ENCODE results near the gene PTPRD. TPM values are rescaled to one million over a fixed set of nuclear protein-coding genes. Genes with fewer than 3 reads are reported as not detected.
A peak's percentile ranks its signal among the peaks of the same experiment; 100 is the strongest.

The PTPRD gene
- total RNA-seq, 1 experiment from 2014 or later, result 69.6 TPM

GRCh38 chr9:9914174-9914573 lies 698.6 kb downstream of the PTPRD start:
- DNase-seq (ENCODE audit: low spot score), result peak; percentile 27
- H3K4me3 Mint-ChIP-seq, result no peak overlapping the region
- H3K27ac Mint-ChIP-seq, result no peak overlapping the region
- H3K4me1 Mint-ChIP-seq, result peaks cover 12% of the 10 kb centered on the region
- ChIA-PET POLR2A (no interaction called here), CTCF (interaction anchor here (0.5 to 3.8 kb wide), 12 partner anchors 10 to 123 kb away, joined by 3 to 28 read pairs (median 4); no protein-coding TSS in a partner anchor)
- peaks cover 23% of the 10 kb centered on the region for H3K9me3 Mint-ChIP-seq
- ATAC-seq, result peak; percentile 96
- H3K27me3 Mint-ChIP-seq (ENCODE audit: low read depth), result no peaks in the 10 kb centered on the region
- H3K36me3 Mint-ChIP-seq, result peaks cover 8% of the 10 kb centered on the region; the same call in 1 of the 2 replicates
- TF ChIP-seq ZNF317 (CRISPR knock-in tag; IDR thresholded peaks at IDR 0.05; ENCODE audit: borderline replicate concordance, low read depth) (no peak), SMAD4 (CRISPR knock-in tag; IDR thresholded peaks at IDR 0.05) (no peak), ERG (CRISPR knock-in tag; IDR thresholded peaks at IDR 0.05) (no peak), HMGA2 (CRISPR knock-in tag; IDR thresholded peaks at IDR 0.05) (no peak), NFATC4 (CRISPR knock-in tag; IDR thresholded peaks at IDR 0.05) (no peak), FOXK1 (CRISPR knock-in tag; IDR thresholded peaks at IDR 0.05) (no peak), IRF1 (CRISPR knock-in tag; IDR thresholded peaks at IDR 0.05) (no peak)
- TF ChIP-seq, protein P1, sequence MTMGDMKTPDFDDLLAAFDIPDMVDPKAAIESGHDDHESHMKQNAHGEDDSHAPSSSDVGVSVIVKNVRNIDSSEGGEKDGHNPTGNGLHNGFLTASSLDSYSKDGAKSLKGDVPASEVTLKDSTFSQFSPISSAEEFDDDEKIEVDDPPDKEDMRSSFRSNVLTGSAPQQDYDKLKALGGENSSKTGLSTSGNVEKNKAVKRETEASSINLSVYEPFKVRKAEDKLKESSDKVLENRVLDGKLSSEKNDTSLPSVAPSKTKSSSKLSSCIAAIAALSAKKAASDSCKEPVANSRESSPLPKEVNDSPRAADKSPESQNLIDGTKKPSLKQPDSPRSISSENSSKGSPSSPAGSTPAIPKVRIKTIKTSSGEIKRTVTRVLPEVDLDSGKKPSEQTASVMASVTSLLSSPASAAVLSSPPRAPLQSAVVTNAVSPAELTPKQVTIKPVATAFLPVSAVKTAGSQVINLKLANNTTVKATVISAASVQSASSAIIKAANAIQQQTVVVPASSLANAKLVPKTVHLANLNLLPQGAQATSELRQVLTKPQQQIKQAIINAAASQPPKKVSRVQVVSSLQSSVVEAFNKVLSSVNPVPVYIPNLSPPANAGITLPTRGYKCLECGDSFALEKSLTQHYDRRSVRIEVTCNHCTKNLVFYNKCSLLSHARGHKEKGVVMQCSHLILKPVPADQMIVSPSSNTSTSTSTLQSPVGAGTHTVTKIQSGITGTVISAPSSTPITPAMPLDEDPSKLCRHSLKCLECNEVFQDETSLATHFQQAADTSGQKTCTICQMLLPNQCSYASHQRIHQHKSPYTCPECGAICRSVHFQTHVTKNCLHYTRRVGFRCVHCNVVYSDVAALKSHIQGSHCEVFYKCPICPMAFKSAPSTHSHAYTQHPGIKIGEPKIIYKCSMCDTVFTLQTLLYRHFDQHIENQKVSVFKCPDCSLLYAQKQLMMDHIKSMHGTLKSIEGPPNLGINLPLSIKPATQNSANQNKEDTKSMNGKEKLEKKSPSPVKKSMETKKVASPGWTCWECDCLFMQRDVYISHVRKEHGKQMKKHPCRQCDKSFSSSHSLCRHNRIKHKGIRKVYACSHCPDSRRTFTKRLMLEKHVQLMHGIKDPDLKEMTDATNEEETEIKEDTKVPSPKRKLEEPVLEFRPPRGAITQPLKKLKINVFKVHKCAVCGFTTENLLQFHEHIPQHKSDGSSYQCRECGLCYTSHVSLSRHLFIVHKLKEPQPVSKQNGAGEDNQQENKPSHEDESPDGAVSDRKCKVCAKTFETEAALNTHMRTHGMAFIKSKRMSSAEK (CRISPR knock-in tag; IDR thresholded peaks at IDR 0.05; ENCODE audit: borderline replicate concordance), result no peak
- TF ChIP-seq, protein P2, sequence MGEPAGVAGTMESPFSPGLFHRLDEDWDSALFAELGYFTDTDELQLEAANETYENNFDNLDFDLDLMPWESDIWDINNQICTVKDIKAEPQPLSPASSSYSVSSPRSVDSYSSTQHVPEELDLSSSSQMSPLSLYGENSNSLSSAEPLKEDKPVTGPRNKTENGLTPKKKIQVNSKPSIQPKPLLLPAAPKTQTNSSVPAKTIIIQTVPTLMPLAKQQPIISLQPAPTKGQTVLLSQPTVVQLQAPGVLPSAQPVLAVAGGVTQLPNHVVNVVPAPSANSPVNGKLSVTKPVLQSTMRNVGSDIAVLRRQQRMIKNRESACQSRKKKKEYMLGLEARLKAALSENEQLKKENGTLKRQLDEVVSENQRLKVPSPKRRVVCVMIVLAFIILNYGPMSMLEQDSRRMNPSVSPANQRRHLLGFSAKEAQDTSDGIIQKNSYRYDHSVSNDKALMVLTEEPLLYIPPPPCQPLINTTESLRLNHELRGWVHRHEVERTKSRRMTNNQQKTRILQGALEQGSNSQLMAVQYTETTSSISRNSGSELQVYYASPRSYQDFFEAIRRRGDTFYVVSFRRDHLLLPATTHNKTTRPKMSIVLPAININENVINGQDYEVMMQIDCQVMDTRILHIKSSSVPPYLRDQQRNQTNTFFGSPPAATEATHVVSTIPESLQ (CRISPR knock-in tag; IDR thresholded peaks at IDR 0.05), result no peak
- TF ChIP-seq, protein P3, sequence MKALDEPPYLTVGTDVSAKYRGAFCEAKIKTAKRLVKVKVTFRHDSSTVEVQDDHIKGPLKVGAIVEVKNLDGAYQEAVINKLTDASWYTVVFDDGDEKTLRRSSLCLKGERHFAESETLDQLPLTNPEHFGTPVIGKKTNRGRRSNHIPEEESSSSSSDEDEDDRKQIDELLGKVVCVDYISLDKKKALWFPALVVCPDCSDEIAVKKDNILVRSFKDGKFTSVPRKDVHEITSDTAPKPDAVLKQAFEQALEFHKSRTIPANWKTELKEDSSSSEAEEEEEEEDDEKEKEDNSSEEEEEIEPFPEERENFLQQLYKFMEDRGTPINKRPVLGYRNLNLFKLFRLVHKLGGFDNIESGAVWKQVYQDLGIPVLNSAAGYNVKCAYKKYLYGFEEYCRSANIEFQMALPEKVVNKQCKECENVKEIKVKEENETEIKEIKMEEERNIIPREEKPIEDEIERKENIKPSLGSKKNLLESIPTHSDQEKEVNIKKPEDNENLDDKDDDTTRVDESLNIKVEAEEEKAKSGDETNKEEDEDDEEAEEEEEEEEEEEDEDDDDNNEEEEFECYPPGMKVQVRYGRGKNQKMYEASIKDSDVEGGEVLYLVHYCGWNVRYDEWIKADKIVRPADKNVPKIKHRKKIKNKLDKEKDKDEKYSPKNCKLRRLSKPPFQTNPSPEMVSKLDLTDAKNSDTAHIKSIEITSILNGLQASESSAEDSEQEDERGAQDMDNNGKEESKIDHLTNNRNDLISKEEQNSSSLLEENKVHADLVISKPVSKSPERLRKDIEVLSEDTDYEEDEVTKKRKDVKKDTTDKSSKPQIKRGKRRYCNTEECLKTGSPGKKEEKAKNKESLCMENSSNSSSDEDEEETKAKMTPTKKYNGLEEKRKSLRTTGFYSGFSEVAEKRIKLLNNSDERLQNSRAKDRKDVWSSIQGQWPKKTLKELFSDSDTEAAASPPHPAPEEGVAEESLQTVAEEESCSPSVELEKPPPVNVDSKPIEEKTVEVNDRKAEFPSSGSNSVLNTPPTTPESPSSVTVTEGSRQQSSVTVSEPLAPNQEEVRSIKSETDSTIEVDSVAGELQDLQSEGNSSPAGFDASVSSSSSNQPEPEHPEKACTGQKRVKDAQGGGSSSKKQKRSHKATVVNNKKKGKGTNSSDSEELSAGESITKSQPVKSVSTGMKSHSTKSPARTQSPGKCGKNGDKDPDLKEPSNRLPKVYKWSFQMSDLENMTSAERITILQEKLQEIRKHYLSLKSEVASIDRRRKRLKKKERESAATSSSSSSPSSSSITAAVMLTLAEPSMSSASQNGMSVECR (CRISPR knock-in tag; IDR thresholded peaks at IDR 0.05; ENCODE audit: borderline replicate concordance), result no peak
- TF ChIP-seq, protein P4, sequence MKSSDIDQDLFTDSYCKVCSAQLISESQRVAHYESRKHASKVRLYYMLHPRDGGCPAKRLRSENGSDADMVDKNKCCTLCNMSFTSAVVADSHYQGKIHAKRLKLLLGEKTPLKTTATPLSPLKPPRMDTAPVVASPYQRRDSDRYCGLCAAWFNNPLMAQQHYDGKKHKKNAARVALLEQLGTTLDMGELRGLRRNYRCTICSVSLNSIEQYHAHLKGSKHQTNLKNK (CRISPR knock-in tag; IDR thresholded peaks at IDR 0.05), result no peak
- TF ChIP-seq, protein P5, sequence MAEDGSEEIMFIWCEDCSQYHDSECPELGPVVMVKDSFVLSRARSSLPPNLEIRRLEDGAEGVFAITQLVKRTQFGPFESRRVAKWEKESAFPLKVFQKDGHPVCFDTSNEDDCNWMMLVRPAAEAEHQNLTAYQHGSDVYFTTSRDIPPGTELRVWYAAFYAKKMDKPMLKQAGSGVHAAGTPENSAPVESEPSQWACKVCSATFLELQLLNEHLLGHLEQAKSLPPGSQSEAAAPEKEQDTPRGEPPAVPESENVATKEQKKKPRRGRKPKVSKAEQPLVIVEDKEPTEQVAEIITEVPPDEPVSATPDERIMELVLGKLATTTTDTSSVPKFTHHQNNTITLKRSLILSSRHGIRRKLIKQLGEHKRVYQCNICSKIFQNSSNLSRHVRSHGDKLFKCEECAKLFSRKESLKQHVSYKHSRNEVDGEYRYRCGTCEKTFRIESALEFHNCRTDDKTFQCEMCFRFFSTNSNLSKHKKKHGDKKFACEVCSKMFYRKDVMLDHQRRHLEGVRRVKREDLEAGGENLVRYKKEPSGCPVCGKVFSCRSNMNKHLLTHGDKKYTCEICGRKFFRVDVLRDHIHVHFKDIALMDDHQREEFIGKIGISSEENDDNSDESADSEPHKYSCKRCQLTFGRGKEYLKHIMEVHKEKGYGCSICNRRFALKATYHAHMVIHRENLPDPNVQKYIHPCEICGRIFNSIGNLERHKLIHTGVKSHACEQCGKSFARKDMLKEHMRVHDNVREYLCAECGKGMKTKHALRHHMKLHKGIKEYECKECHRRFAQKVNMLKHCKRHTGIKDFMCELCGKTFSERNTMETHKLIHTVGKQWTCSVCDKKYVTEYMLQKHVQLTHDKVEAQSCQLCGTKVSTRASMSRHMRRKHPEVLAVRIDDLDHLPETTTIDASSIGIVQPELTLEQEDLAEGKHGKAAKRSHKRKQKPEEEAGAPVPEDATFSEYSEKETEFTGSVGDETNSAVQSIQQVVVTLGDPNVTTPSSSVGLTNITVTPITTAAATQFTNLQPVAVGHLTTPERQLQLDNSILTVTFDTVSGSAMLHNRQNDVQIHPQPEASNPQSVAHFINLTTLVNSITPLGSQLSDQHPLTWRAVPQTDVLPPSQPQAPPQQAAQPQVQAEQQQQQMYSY (CRISPR knock-in tag; IDR thresholded peaks at IDR 0.05), result no peak
